Fibroblast of the conjunctiva (primary cell): ENCODE results near the gene RIPPLY3.

Experiments used
- DNase-seq: peaks from one replicate; pipeline ENCODE4 v3.0.0-alpha.2; 2010; ENCODE audit warnings: low read depth

Gene RIPPLY3

DNA sequence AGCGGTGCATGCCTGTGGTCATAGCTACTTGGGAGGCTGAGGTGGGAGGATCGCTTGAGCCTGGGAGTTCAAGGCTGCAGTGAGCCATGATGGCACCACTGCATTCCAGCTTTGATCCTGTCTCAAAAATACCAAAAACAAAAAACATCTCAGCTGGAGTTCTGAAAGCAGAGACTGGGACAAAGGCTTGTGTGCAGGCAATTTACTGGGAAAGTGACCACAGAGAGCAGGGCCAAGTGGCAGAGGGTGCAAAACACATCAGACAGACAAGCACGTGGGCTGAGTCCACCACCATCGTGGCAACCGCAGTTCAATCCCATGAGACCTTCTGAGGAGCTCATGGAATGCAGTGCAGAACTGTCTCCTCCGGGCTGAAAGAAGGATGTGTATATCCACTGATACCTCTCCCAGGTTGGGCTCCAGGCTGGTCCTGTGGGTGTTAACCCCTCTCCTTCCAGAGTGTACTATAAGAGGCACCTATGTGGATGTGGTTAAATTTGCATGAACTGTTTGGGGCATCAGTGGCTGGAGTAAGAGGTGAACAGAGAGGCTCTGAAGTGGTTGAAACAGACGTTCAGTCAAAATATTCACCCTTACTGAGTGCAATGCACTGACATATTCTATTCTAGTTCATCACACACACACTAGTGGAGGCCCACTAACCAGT lies 55.6 kb downstream of the RIPPLY3 start:
- DNase-seq: no peak

- no peak for DNase-seq
Measured at GRCh38 chr21:37062593-37062935, 56.1 kb downstream of the RIPPLY3 start.

DNA sequence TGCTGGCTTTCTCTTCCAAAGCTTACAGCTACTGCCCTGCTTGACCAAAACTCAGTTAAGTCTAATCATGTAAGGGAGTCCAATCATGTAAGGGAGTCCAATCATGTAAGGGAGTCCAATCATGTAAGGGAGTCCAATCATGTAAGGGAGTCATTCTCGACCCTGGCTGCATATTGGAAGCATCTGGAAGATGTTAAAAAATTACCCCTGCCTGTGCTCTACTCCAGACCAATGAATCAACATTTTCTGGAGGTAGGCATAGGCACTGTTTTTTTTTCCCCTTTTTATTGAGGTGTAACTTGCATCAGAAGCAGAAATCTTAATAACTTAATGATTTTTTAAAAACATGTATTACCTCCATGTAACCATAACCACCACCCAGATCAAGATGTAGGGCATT lies 56.9 kb downstream of the RIPPLY3 start:
- DNase-seq: no peak

- no peak for DNase-seq
Measured at GRCh38 chr21:37064841-37065240, 58.3 kb downstream of the RIPPLY3 start.

DNA sequence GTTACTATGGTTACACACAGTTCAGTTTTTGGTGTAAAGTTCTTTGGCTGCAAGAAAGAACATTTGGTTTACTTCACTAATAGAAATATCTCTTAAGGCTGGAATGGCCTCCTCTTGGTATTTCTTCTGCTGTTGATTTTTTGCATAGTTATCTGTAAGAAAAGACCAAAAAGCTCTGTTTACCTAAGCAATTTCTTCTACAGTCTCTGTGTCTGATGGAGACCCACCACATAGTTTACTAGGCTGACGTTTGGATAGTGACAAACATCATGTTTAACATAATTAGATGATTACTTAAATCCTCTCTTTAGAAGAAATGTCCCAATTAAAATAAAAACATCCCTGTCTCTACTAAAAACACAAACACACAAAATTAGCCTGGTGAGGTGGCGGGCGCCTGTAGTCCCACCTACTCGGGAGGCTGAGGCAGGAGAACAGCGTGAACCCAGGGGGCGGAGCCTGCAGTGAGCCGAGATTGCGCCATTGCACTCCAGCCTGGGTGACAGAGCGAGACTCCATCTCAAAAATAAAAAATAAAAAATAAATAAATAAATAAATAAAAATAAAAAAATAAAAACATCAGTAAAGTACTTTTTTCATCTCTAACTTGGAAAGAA lies 59.2 kb downstream of the RIPPLY3 start:
- DNase-seq: no peak
